IMR-90 (cell line): ENCODE results near the gene CFAP58.

Experiments
- CEBPB ChIP-seq: IDR thresholded peaks from 2 replicates; pipeline ENCODE4 v1.6.1; 2012; ENCODE audit warnings: low read depth, low read length, improper control_type of control experiment
- CTCF ChIP-seq: conservative IDR thresholded peaks from 2 replicates; pipeline ENCODE4 v1.5.1; 2012; ENCODE audit warnings: mild to moderate bottlenecking, low read depth, low read length, improper control_type of control experiment
- FOS ChIP-seq: fragments of 150-350 bp; IDR thresholded peaks from 2 replicates; pipeline ENCODE4 v1.6.1; 2016; ENCODE audit warnings: low read depth, low read length
- MAZ ChIP-seq: IDR thresholded peaks from 2 replicates; pipeline ENCODE4 v1.6.1; 2012; ENCODE audit warnings: low read depth, mild to moderate bottlenecking, low read length, improper control_type of control experiment, moderate library complexity, borderline replicate concordance
- POLR2A ChIP-seq: IDR thresholded peaks from 2 replicates; pipeline ENCODE4 v1.6.1; 2012; ENCODE audit warnings: mild to moderate bottlenecking, low read depth, low read length
- RAD21 ChIP-seq: IDR thresholded peaks from 2 replicates; pipeline ENCODE4 v1.6.1; 2012; ENCODE audit warnings: low read length, improper control_type of control experiment
- RCOR1 ChIP-seq: IDR thresholded peaks from 2 replicates; pipeline ENCODE4 v1.6.1; 2012; ENCODE audit warnings: mild to moderate bottlenecking, low read length, improper control_type of control experiment; ENCODE audit not compliant: insufficient replicate concordance
- RFX5 ChIP-seq: IDR thresholded peaks from 2 replicates; pipeline ENCODE4 v1.8.0; 2012; ENCODE audit warnings: low read depth, mild to moderate bottlenecking, low read length, moderate library complexity
- SMC3 ChIP-seq: fragments of 150-350 bp; IDR thresholded peaks from 2 replicates; pipeline ENCODE4 v1.6.1; 2016; ENCODE audit warnings: low read depth, mild to moderate bottlenecking, antibody characterized with exemption, low read length, moderate library complexity

DNA sequence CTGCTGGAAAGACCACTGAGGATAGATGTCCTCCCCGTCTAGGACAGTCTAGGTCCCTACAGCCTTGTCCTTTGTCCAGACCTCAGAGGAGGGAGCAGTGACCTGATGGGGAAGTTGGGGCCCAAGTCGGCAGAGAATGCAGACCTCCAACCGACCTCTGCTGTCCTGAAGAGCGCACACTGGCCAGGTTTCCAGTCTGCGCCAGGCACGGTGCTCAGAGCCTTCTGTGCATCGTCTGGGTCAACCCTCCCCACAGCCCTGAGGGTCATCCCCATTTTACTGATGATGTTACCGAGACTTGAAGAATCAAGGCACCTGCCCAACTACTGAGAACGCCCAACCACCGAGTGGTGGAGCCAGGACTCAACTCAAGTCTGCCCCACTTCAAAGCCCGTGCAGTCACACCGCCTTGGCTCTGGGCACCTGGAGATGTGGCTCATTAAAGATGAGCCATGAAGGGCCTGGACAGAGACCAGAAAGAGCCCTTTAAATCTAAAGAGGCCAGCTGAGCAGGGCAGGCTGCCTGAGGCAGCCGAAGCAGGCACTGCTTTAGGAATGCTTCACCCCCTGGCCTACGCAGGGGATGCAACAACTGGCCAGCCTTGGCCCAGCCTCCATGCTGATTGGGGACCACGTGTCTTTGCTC lies 19.8 kb upstream of the CFAP58 start:
- TF ChIP-seq RCOR1: no peak
- no peak for TF ChIP-seq CEBPB
- no peak for TF ChIP-seq CTCF
- no peak for TF ChIP-seq RFX5
- no peak for TF ChIP-seq FOS
- TF ChIP-seq POLR2A: no peak
- TF ChIP-seq RAD21: no peak
- TF ChIP-seq SMC3: no peak
- no peak for TF ChIP-seq MAZ
